SK-N-SH (cell line): ENCODE measurements around the gene PITPNM3. TPM values are rescaled to one million over a fixed set of nuclear protein-coding genes. Genes with fewer than 3 reads are reported as not detected.
A peak's percentile ranks its signal among the peaks of the same experiment; 100 is the strongest.

Experiments
- CTCF ChIA-PET: fragments of 300-600, 350-600 bp; formaldehyde crosslinking; extraction: SDS; loops from one replicate; lab custom pipeline; 2021; lab: Yijun Ruan, JAX
- POLR2A ChIA-PET: fragments of 350-600 bp; sonication (Branson Sonifier 250); formaldehyde crosslinking; extraction: SDS; loops from one replicate; lab custom pipeline; 2020; ENCODE audit warnings: antibody characterized with exemption, inconsistent platforms; lab: Yijun Ruan, JAX
- DNase-seq: peaks from one replicate; pipeline ENCODE4 v3.0.0; 2012
- H2AFZ ChIP-seq: fragments of 200-600 bp; sonication (generic); 2 replicates; pipeline ENCODE4 v1.8.1; 2016; ENCODE audit warnings: antibody characterized with exemption, mild to moderate bottlenecking, low read depth
- H3F3A ChIP-seq: fragments of 200-600 bp; sonication (generic); replicated peaks from 2 replicates; pipeline ENCODE3; 2016; ENCODE audit warnings: antibody characterized with exemption, mild to moderate bottlenecking; ENCODE audit not compliant: insufficient read depth
- H3K27ac ChIP-seq, 2 experiments: fragments of 200-500 bp in 1 of 2; fragments of 200-600 bp in 1 of 2; sonication (Bioruptor generic) in 1 of 2; sonication (generic), shearing (Covaris generic) in 1 of 2; 2 replicates each; pipeline versions ENCODE4 v1.5.1 to v1.6.1; 2014 to 2016; ENCODE audit warnings: low read depth in 2 of 2, inconsistent platforms in 1 of 2, low read length in 1 of 2, mild to moderate bottlenecking in 1 of 2, mixed read lengths in 1 of 2
- H3K27me3 ChIP-seq: fragments of 200-600 bp; sonication (generic), shearing (Covaris generic); 2 replicates; pipeline ENCODE4 v1.6.1; 2016; ENCODE audit warnings: mixed run types; ENCODE audit not compliant: insufficient read depth
- H3K36me3 ChIP-seq, 2 experiments: fragments of 200-500 bp in 1 of 2; fragments of 200-600 bp in 1 of 2; sonication (Bioruptor generic) in 1 of 2; sonication (generic) in 1 of 2; replicated peaks in 1 of 2; 2 replicates each; pipeline versions ENCODE3 to v1.5.1; 2014 to 2016; ENCODE audit warnings: low read length in 1 of 2, mild to moderate bottlenecking in 1 of 2; ENCODE audit not compliant: insufficient read depth in 2 of 2, control insufficient read depth in 1 of 2
- H3K4me1 ChIP-seq, 2 experiments: fragments of 200-500 bp in 1 of 2; fragments of 200-600 bp in 1 of 2; sonication (Bioruptor generic) in 1 of 2; sonication (generic), shearing (Covaris generic) in 1 of 2; 2 replicates each; pipeline versions ENCODE4 v1.5.1 to v1.6.1; 2014 to 2016; ENCODE audit warnings: low read depth in 1 of 2, low read length in 1 of 2, mixed run types in 1 of 2; ENCODE audit not compliant: insufficient read depth in 2 of 2, control insufficient read depth in 1 of 2
- H3K4me2 ChIP-seq: fragments of 200-600 bp; sonication (generic), shearing (Covaris generic); 2 replicates; pipeline ENCODE4 v1.6.1; 2017; ENCODE audit warnings: mixed run types
- H3K4me3 ChIP-seq, 2 experiments: fragments of 200-500 bp in 1 of 2; fragments of 200-600 bp in 1 of 2; sonication (Bioruptor generic) in 1 of 2; sonication (generic), shearing (Covaris generic) in 1 of 2; 2 replicates each; pipeline versions ENCODE4 v1.5.1 to v1.8.1; 2014 to 2016; ENCODE audit warnings: low read depth in 2 of 2, inconsistent platforms in 1 of 2, low read length in 1 of 2, mild to moderate bottlenecking in 1 of 2, mixed read lengths in 1 of 2, moderate library complexity in 1 of 2
- H3K79me2 ChIP-seq: fragments of 200-600 bp; sonication (generic); 2 replicates; pipeline ENCODE4 v1.8.1; 2017; ENCODE audit warnings: mild to moderate bottlenecking; ENCODE audit not compliant: insufficient read depth
- H3K9ac ChIP-seq: fragments of 200-600 bp; sonication (generic); 2 replicates; pipeline ENCODE4 v1.6.1; 2017; ENCODE audit warnings: mixed run types
- H3K9me2 ChIP-seq: fragments of 200-600 bp; sonication (generic); 2 replicates; pipeline ENCODE4 v1.6.1; 2017; ENCODE audit warnings: mixed run types
- H3K9me3 ChIP-seq: fragments of 200-600 bp; sonication (generic); 2 replicates; pipeline ENCODE4 v1.6.1; 2017; ENCODE audit warnings: mixed run types, mild to moderate bottlenecking, moderate library complexity
- H4K20me1 ChIP-seq: fragments of 200-600 bp; sonication (generic); 2 replicates; pipeline ENCODE4 v1.6.1; 2017; ENCODE audit warnings: mild to moderate bottlenecking, mixed run types; ENCODE audit not compliant: insufficient read depth
- EZH2phosphoT487 ChIP-seq: fragments of 200-600 bp; sonication (generic); IDR thresholded peaks from 2 replicates; pipeline ENCODE4 v1.6.1; 2017; ENCODE audit warnings: low read depth, mixed run types, mild to moderate bottlenecking, antibody characterized with exemption, moderate library complexity, borderline replicate concordance
- FOXM1 ChIP-seq: IDR thresholded peaks from 2 replicates; pipeline ENCODE4 v1.4.0; 2012; ENCODE audit warnings: low read depth, mild to moderate bottlenecking
- PBX3 ChIP-seq: IDR thresholded peaks from 2 replicates; pipeline ENCODE4; 2012
- RCOR1 ChIP-seq: fragments of 150-350 bp; IDR thresholded peaks from 2 replicates; pipeline ENCODE4 v1.6.1; 2017; ENCODE audit warnings: antibody characterized with exemption, low read length
- SMC3 ChIP-seq: IDR thresholded peaks from 2 replicates; pipeline ENCODE4 v1.6.1; 2012; ENCODE audit warnings: low read depth, low read length, improper control_type of control experiment
- WGBS: methylation state at CpG from one replicate; pipeline ENCODE4 v1.1.6; 2017; ENCODE audit warnings: low lambda C conversion rate; 5-methylcytosine and 5-hydroxymethylcytosine counted together
- polyA plus RNA-seq, 3 experiments: library from polyadenylated mRNA; depleted of rRNA; stranded (reverse); fragments of >200 nt; gene quantifications; 2 replicates each; pipeline ENCODE4 v1.2.3, GENCODE V29; 2012
- TF ChIP-seq, protein P1 (sequence below): fragments of 200-600 bp; sonication (generic); IDR thresholded peaks from 2 replicates; pipeline ENCODE4 v1.6.1; 2017; ENCODE audit warnings: antibody characterized with exemption, mild to moderate bottlenecking, moderate library complexity
- TF ChIP-seq, protein P2 (sequence below): IDR thresholded peaks from 2 replicates; pipeline ENCODE4 v1.6.1; 2012; ENCODE audit warnings: mild to moderate bottlenecking, low read depth, low read length, moderate library complexity

The PITPNM3 gene
- polyA plus RNA-seq, 1 of the 3 experiments (the other 2 are of a cell fraction): 0.82 TPM

DNA sequence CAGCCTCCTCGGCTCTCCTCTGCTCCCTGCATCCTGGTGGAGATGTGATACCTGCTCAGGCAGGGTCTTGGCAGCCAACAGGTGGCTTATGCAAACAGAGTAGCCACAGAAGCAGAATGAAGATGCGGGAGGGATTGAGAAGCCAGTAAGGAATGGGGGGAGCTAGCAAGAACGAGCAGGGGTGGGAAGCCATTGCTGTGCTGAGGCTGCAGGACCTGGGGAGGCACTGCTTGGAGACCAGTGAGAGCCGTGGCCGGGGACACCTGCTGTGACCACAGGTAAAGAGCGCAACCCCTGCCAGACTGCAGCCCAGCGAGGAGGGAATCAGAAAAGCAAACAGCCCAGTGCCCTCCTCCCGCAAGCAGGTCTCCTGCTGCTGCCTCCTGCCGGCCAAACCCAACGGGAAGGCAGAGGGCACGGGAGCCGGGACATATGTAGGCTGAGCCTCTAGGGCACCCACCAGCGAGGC, 136.1 kb downstream of the PITPNM3 start:
- Histone ChIP-seq H3K9me2 (no peaks in the 10 kb centered on the region), H3K27me3 (peaks cover 72% of the 10 kb centered on the region), H4K20me1 (no peaks in the 10 kb centered on the region), H2AFZ (no peak overlapping the region), H3K9me3 (no peaks in the 10 kb centered on the region), H3K36me3 (no peaks in the 10 kb centered on the region), H3K27ac (no peak overlapping the region), H3K79me2 (no peaks in the 10 kb centered on the region), H3F3A (no peaks in the 10 kb centered on the region), H3K9ac (no peak overlapping the region), H3K4me2 (no peak overlapping the region), H3K4me3 (no peak overlapping the region), H3K4me1 (no peaks in the 10 kb centered on the region)
- ChIA-PET CTCF (interaction anchor here (1.0 to 3.1 kb wide), 3 partner anchors 16 to 836 kb away, joined by 3 to 12 read pairs (median 10); partner anchors contain the start of gene NLRP1), POLR2A (no interaction called here)
- TF ChIP-seq RCOR1 (no peak), SMC3 (peak; percentile 28), PBX3 (no peak)
- TF ChIP-seq, protein P1, sequence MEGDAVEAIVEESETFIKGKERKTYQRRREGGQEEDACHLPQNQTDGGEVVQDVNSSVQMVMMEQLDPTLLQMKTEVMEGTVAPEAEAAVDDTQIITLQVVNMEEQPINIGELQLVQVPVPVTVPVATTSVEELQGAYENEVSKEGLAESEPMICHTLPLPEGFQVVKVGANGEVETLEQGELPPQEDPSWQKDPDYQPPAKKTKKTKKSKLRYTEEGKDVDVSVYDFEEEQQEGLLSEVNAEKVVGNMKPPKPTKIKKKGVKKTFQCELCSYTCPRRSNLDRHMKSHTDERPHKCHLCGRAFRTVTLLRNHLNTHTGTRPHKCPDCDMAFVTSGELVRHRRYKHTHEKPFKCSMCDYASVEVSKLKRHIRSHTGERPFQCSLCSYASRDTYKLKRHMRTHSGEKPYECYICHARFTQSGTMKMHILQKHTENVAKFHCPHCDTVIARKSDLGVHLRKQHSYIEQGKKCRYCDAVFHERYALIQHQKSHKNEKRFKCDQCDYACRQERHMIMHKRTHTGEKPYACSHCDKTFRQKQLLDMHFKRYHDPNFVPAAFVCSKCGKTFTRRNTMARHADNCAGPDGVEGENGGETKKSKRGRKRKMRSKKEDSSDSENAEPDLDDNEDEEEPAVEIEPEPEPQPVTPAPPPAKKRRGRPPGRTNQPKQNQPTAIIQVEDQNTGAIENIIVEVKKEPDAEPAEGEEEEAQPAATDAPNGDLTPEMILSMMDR: peak; percentile 52
- DNase-seq: no peak
- WGBS: 17% methylated on average over 10 of the region's 13 CpGs

GRCh38 chr17:6415616-6416015, 140.7 kb downstream of the PITPNM3 start:
- WGBS: 0% methylated on average over 1 of the region's 8 CpGs
- POLR2A ChIA-PET: no interaction called here
- H3K9me3 ChIP-seq: no peaks in the 10 kb centered on the region
- TF ChIP-seq, protein P2, sequence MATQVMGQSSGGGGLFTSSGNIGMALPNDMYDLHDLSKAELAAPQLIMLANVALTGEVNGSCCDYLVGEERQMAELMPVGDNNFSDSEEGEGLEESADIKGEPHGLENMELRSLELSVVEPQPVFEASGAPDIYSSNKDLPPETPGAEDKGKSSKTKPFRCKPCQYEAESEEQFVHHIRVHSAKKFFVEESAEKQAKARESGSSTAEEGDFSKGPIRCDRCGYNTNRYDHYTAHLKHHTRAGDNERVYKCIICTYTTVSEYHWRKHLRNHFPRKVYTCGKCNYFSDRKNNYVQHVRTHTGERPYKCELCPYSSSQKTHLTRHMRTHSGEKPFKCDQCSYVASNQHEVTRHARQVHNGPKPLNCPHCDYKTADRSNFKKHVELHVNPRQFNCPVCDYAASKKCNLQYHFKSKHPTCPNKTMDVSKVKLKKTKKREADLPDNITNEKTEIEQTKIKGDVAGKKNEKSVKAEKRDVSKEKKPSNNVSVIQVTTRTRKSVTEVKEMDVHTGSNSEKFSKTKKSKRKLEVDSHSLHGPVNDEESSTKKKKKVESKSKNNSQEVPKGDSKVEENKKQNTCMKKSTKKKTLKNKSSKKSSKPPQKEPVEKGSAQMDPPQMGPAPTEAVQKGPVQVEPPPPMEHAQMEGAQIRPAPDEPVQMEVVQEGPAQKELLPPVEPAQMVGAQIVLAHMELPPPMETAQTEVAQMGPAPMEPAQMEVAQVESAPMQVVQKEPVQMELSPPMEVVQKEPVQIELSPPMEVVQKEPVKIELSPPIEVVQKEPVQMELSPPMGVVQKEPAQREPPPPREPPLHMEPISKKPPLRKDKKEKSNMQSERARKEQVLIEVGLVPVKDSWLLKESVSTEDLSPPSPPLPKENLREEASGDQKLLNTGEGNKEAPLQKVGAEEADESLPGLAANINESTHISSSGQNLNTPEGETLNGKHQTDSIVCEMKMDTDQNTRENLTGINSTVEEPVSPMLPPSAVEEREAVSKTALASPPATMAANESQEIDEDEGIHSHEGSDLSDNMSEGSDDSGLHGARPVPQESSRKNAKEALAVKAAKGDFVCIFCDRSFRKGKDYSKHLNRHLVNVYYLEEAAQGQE: peak; percentile 57; the same call in 1 of the 2 replicates
- no peak for TF ChIP-seq FOXM1
- TF ChIP-seq EZH2phosphoT487: no peak
- no peak overlapping the region for H2AFZ ChIP-seq
- CTCF ChIA-PET: interaction anchor here (1.1 to 1.6 kb wide), 4 partner anchors 12 to 828 kb away, joined by 3 to 5 read pairs (median 4); partner anchors contain the start of gene AIPL1
- no peaks in the 10 kb centered on the region for H3K4me1 ChIP-seq
- no peaks in the 10 kb centered on the region for H3K36me3 ChIP-seq
- no peaks in the 10 kb centered on the region for H3K9me2 ChIP-seq
- H3K9ac ChIP-seq: no peak overlapping the region
- H3K27me3 ChIP-seq: peaks cover 74% of the 10 kb centered on the region
- H3K4me3 ChIP-seq: no peak overlapping the region
- no peaks in the 10 kb centered on the region for H3K79me2 ChIP-seq
- DNase-seq: no peak
- no peak overlapping the region for H3K27ac ChIP-seq
- no peak overlapping the region for H3K4me2 ChIP-seq
- H4K20me1 ChIP-seq: no peaks in the 10 kb centered on the region
- no peaks in the 10 kb centered on the region for H3F3A ChIP-seq
